CD4-positive, alpha-beta T cell treated with Interleukin-17A for 1 hour (primary cell): ENCODE data around the gene CATSPER1.
"Not testable (repeated sequence)": the region's sequence is repeated elsewhere in the genome, so short reads cannot be mapped to it uniquely, and the experiment has no call there.

Experiments
- DNase-seq: peaks from one replicate; pipeline ENCODE4 v3.0.0-alpha.2; 2020

CATSPER1 gene

GRCh38 chr11:66016793-66017177 is 9.5 kb downstream of the CATSPER1 start:
- no peak for DNase-seq

GRCh38 chr11:66015936-66016792 is 10.1 kb downstream of the CATSPER1 start:
- DNase-seq: no peak

DNA sequence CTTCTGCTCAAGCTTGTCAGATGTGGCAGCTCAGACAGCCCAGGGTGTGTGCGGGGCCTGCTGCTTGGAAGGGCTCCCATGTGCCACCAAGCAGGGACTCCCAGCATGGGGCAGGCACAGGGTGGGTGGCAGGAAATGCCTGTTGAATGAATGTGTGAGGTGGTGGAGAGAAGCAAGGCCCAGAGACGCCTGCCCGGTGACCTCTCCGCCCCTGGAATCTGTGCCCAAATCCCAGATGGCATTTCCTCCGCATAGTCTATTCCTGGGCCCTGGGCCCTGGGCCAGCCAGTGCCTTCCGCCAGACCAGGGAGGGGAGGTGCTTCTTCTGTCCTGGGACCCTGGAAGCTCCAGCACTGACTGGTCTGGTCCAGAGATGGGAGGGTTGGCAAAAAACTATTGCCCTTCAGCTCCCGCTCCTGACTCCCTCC is 10.8 kb downstream of the CATSPER1 start:
- no peak for DNase-seq

GRCh38 chr11:66014804-66015453 is 11.3 kb downstream of the CATSPER1 start:
- no peak for DNase-seq

GRCh38 chr11:66013762-66014100 is 12.5 kb downstream of the CATSPER1 start:
- no peak for DNase-seq

GRCh38 chr11:66012946-66013761 is 13.1 kb downstream of the CATSPER1 start:
- no peak for DNase-seq

DNA sequence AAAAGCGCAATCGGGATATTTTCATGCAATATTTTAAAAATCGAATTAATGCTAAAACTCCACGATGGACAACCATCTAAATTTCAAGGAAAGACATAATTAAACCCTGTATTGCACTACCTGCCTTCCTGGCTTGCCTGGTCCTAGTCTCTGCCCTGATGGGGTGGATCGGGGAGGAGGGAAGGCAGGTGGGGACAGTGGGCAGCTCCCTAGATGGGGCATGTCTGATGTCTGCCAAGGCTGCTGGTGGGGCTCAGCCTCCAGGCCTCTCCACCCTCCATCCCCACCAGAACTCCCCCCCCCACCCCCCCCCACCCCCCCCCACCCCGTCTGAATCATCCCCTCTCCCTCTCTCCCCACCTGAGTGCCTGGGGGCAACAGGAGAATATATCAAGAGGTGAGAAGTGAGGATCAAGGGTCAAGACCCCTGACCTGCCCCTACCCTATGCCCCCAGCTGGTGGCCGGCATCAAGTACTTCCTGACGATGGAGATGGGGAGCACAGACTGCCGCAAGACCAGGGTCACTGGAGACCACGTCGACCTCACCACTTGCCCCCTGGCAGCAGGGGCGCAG is 13.8 kb downstream of the CATSPER1 start:
- DNase-seq: no peak

GRCh38 chr11:66011785-66012303 is 14.4 kb downstream of the CATSPER1 start, which contains the start of gene CST6:
CST6 (plus strand) TSS chr11:66012008; CDS start chr11:66012045, 37 bp downstream.
- DNase-seq: no peak

GRCh38 chr11:66011239-66011784 is 15.0 kb downstream of the CATSPER1 start:
- DNase-seq: no peak

GRCh38 chr11:66010036-66010435 is 16.2 kb downstream of the CATSPER1 start:
- DNase-seq: not testable (repeated sequence)

- no peak for DNase-seq
These were observed 17.7 kb downstream of the CATSPER1 start for GRCh38 chr11:66008468-66009101.

GRCh38 chr11:66008095-66008467 is 18.2 kb downstream of the CATSPER1 start:
- no peak for DNase-seq

DNA sequence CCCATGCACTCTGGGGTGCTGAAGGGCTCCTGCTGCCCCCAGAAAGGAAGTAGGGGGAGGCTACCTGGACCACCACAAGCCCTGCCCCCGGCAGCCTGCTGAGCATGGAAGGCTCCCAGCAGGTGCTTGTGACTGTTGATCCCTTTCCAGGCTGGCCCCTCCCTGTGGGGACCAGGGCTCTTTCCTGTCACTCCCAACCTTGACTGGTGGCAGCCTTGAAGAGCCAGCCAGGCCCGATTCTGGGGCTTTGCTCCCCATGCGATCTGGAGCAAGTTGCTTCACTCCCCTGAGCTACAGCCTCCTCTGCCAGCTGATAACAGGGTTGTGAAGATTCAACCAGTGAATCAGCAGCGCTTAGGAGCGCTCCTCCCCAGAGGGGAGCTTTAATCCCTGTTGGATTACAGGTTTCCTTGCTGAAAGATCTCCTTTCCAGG is 19.1 kb downstream of the CATSPER1 start:
- DNase-seq: no peak

DNA sequence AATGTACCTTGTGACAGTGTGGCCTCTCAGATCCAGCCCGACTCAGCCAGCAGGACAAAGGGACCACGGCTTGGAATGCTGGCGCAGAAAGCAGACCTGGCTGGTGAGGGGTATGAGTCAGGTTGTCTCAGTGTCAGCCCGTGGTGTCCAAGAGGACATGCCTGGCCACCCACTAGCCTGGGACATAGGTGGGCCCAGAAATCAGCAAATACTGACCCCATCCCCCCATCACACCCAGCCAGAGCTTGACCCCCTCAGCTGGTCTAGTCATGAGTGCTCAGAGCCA is 19.4 kb downstream of the CATSPER1 start:
- no peak for DNase-seq

- no peak for DNase-seq
These were observed 20.0 kb downstream of the CATSPER1 start for GRCh38 chr11:66006134-66006890.

- no peak for DNase-seq
These were observed 22.1 kb downstream of the CATSPER1 start for GRCh38 chr11:66004186-66004585.

DNA sequence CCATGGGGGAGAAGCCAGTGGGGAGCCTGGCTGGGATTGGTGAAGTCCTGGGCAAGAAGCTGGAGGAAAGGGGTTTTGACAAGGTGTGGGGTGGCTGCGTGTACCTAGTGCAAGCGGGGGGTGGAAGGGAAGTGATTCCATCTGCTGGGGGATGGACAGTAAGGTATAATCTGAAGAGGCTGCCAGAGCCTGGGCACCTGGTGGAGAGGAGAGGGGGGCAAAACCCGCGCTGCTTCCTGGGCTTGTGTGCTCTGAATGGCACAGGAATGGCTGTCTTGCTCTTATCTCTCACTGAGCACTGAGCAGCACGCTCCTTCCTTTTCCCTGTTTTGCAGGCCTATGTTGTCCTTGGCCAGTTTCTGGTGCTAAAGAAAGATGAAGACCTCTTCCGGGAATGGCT is 23.0 kb downstream of the CATSPER1 start:
- no peak for DNase-seq

DNA sequence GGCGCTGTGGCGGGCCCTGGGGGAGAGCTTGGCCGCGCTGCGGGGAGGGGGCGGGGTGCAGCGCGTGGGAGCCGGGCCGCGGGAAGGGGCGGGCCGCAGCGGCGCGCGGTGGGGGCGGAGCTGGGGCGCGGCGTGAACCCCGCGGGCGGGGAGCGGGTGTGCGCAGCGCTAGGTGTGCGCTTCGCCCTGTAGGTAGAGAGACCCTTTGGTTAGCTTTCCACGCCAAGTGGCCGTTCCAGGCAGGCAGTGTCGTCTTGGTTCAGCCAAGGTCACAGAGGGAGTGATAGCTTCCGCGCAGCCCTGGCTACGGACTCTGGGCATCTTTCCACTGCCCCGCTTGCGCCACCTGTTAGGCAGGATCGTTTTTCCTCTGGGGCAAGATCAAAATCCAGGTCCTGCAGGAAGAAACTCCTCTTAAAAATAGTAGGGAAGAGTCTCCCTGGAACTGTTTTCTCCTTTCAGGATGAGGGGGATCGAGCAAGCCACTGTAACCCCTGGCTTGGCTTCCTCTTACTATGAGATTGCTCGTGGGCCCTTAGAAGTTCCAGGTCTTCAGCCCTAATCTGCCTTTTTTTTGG is 23.5 kb downstream of the CATSPER1 start:
- DNase-seq: no peak

DNA sequence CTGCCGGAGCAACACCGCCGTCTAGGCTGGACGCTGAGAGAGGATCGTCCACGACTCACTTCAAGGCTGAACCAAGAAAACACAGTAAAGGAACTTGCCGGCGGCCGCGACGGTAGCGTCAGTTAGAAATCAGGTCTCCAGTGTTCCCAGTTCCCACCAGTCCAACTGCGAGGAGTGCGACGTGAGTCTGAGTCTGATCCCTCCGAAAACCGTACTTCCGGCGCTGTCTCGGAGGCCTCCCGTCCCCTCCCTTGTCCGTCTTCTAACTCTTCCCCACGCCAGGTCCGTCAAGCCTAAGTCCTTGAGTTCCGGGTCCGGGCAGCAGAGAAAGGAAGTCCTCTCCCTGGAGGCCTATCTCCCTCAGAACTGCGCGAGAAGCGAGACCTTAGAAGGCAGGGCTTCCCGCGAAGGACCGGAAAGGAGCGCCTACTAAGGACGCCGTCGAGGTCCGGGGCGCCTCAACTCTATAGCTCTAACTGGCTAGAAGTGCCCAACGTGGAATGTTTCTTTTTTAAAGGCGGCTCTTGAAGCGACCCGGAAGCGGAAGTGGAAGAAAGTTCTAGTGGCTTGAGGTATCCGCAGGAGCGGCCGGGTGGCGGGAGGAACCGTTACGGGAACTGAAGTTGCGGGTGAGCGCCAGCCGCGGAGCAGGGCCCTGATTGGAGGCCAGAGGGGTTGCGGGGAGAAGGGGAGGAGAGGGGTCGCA is 24.2 kb downstream of the CATSPER1 start, which contains the start of the genes BANF1 and EIF1AD:
TSS of gene BANF1 (plus strand) at position 562 of the 706 bp plus-strand sequence. CDS start 748 bp downstream, outside the sequence.
TSS of gene EIF1AD (minus strand) at position 216 of the 706 bp plus-strand sequence. CDS start 1,768 bp downstream, outside the sequence.
- DNase-seq: peak; percentile 97

- DNase-seq: no peak
These were observed 29.0 kb downstream of the CATSPER1 start for GRCh38 chr11:65997286-65997685.
